Fibroblast of lung (primary cell): ENCODE results near the gene UNC13C. TPM values are rescaled to one million over a fixed set of nuclear protein-coding genes. Genes with fewer than 3 reads are reported as not detected.
"Not testable (repeated sequence)": the region's sequence is repeated elsewhere in the genome, so short reads cannot be mapped to it uniquely, and the experiment has no call there.

ENCODE experiments used
- DNase-seq, 2 donors: peaks; one replicate each; pipeline versions ENCODE4 v3.0.0 to v3.0.0-alpha.2; 2010; ENCODE audit warnings: low read depth in 2 of 2
- H2AFZ ChIP-seq: 2 replicates; pipeline ENCODE4 v1.5.1; 2012; ENCODE audit warnings: low read length, control low read depth, inconsistent platforms
- H3K27ac ChIP-seq: 2 replicates; pipeline ENCODE4 v1.5.1; 2011; ENCODE audit warnings: low read length, control low read depth; ENCODE audit not compliant: insufficient read depth
- H3K27me3 ChIP-seq: 2 replicates; pipeline ENCODE4 v1.5.1; 2011; ENCODE audit warnings: mild to moderate bottlenecking, low read length; ENCODE audit not compliant: control insufficient read depth, insufficient read depth
- H3K36me3 ChIP-seq: 2 replicates; pipeline ENCODE4 v1.5.1; 2011; ENCODE audit warnings: low read length; ENCODE audit not compliant: control insufficient read depth, insufficient read depth
- H3K4me1 ChIP-seq: 2 replicates; pipeline ENCODE4 v1.5.1; 2011; ENCODE audit warnings: low read length; ENCODE audit not compliant: control insufficient read depth, insufficient read depth; ENCODE audit errors: extremely low read depth
- H3K4me2 ChIP-seq: 2 replicates; pipeline ENCODE4 v1.5.1; 2011; ENCODE audit warnings: low read length, control low read depth; ENCODE audit not compliant: insufficient read depth; ENCODE audit errors: extremely low read depth
- H3K4me3 ChIP-seq, 4 experiments: fragments of 200-600 bp in 1 of 4; sonication (generic) in 1 of 4; replicated peaks in 1 of 4; 2 replicates each; pipeline ENCODE4 v1.5.1; 2011 to 2016; ENCODE audit warnings: low read length in 4 of 4, low read depth in 3 of 4, mild to moderate bottlenecking in 3 of 4, control low read depth in 2 of 4, inconsistent platforms in 1 of 4, mixed read lengths in 1 of 4; ENCODE audit not compliant: insufficient read depth in 1 of 4; ENCODE audit errors: control extremely low read depth in 1 of 4
- H3K79me2 ChIP-seq: 2 replicates; pipeline ENCODE4 v1.5.1; 2012; ENCODE audit warnings: mild to moderate bottlenecking, low read length, inconsistent platforms; ENCODE audit not compliant: control insufficient read depth, insufficient read depth
- H3K9ac ChIP-seq: 2 replicates; pipeline ENCODE4 v1.5.1; 2011; ENCODE audit warnings: mild to moderate bottlenecking, low read length, control low read depth; ENCODE audit not compliant: insufficient read depth
- H3K9me3 ChIP-seq: 2 replicates; pipeline ENCODE4 v1.5.1; 2012; ENCODE audit warnings: low read depth, low read length; ENCODE audit not compliant: control insufficient read depth, insufficient read depth
- H4K20me1 ChIP-seq: 2 replicates; pipeline ENCODE4 v1.5.1; 2011; ENCODE audit warnings: low read length; ENCODE audit not compliant: control insufficient read depth, insufficient read depth; ENCODE audit errors: extremely low read depth
- EZH2 ChIP-seq: IDR thresholded peaks from 2 replicates; pipeline ENCODE4 v1.5.1; 2012; ENCODE audit warnings: low read length, control low read depth, mild to moderate bottlenecking; ENCODE audit errors: missing control alignments
- polyA minus RNA-seq: library from RNA; depleted of rRNA, polyadenylated mRNA; stranded (reverse); fragments of >200 nt; gene quantifications from 2 replicates; pipeline ENCODE4 v1.2.3, GENCODE V29; 2011; ENCODE audit warnings: low replicate concordance
- polyA plus RNA-seq, 2 donors: library from polyadenylated mRNA; depleted of rRNA in 1 of 2; stranded (reverse) in 1 of 2; unstranded in 1 of 2; fragments of >200 nt; gene quantifications; 2 replicates each; pipeline ENCODE4 v1.2.1, GENCODE V29; 2011 to 2012; ENCODE audit warnings: missing spikeins in 1 of 2
- total RNA-seq: library from RNA; depleted of rRNA; stranded (reverse); fragments of >200 nt; gene quantifications from 2 replicates; pipeline ENCODE4 v1.2.1, GENCODE V29; 2014
- TF ChIP-seq, protein P1 (sequence below), 2 donors: IDR thresholded peaks in 1 of 2; conservative IDR thresholded peaks in 1 of 2; 1 replicate in 1 of 2; 2 replicates in 1 of 2; pipeline ENCODE4 v1.5.1; 2011 to 2012; ENCODE audit warnings: low read length in 2 of 2, control low read depth in 1 of 2, inconsistent platforms in 1 of 2, low read depth in 1 of 2, mild to moderate bottlenecking in 1 of 2

Gene UNC13C
- total RNA-seq (not detected in 2 replicates), polyA plus RNA-seq (not detected in 2 replicates), polyA minus RNA-seq (not detected in 2 replicates)
- not detected in 2 replicates for polyA plus RNA-seq (2012)

DNA sequence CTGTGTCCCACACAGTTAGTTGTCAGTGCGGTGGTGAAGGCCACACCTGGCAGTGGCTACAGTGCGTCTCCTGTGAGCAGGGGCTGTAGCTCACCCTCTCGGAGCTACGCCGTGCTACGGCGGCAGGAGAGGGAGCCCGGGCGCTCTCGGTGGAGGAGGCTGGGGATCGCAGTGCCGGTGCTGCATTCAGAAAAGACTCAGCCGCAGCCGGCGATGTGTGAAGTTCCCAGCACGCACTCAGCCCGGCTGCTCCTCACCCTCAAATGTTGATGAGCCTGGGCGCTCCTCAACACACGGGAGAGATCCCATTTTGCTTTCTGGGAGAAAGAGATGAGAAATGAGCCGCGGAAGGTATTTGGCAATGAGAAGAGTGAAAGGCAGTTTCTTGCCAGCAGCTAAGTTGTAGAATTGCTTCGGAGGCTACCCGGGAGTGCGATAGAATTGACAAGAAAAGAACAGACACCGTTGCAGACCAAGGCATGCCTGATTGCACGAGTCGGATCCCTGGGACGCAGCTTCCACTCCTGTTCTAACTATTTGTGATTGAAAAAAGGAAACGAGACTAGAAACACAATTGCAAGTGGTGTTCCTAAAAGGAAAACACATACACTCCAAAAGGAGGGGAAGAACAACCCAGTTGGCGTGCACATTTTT, at the start of gene UNC13C:
TSS of gene UNC13C (plus strand) at position 189 of the 654 bp plus-strand sequence. CDS start 34,463 bp downstream, outside the sequence.
- peak within 1 kb of the TSS; percentile 5 for H3K4me2 ChIP-seq
- no peaks in the 10 kb centered on the region for H3K36me3 ChIP-seq
- no peaks in the 10 kb centered on the region for H3K4me1 ChIP-seq
- H3K4me3 ChIP-seq, result peak within 1 kb of the TSS in 1 of 4 experiments; percentile 61
- TF ChIP-seq, protein P1, sequence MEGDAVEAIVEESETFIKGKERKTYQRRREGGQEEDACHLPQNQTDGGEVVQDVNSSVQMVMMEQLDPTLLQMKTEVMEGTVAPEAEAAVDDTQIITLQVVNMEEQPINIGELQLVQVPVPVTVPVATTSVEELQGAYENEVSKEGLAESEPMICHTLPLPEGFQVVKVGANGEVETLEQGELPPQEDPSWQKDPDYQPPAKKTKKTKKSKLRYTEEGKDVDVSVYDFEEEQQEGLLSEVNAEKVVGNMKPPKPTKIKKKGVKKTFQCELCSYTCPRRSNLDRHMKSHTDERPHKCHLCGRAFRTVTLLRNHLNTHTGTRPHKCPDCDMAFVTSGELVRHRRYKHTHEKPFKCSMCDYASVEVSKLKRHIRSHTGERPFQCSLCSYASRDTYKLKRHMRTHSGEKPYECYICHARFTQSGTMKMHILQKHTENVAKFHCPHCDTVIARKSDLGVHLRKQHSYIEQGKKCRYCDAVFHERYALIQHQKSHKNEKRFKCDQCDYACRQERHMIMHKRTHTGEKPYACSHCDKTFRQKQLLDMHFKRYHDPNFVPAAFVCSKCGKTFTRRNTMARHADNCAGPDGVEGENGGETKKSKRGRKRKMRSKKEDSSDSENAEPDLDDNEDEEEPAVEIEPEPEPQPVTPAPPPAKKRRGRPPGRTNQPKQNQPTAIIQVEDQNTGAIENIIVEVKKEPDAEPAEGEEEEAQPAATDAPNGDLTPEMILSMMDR (conservative IDR thresholded peaks at IDR 0.05 in 1 of 2, IDR thresholded peaks at IDR 0.05 in 1 of 2; ENCODE audit: low read depth in 1 of 2, low read length in 2 of 2), result no peak
- no peak for TF ChIP-seq EZH2
- H2AFZ ChIP-seq, result peak within 1 kb of the TSS; percentile 17
- no peaks in the 10 kb centered on the region for H3K79me2 ChIP-seq
- H4K20me1 ChIP-seq, result no peaks in the 10 kb centered on the region
- H3K9me3 ChIP-seq, result no peaks in the 10 kb centered on the region
- no peaks in the 10 kb centered on the region for H3K27me3 ChIP-seq
- no peak within 1 kb of the TSS for H3K9ac ChIP-seq
- H3K27ac ChIP-seq, result no peak within 1 kb of the TSS
- peak in 1 of 2 donors; percentile 22 for DNase-seq

DNA sequence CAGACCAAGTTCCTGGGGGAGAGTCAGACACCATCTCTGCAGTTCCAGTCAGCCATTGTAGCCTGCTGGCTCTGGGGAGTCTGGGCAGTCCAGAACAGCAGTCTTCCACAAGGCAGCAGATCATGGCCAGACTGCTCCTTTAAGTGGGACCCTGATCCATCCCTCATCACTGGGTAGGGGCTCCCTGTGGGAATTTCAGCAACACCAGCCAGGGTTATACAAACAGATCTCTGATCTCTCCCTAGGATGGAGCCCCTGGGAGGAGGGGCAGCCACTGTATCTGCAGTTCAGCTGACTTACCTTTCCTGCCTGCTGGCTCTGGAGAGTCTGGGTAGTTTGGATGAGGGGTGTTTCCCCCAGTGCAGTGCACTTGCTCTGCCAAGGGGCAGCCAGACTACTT, 42.1 kb upstream of the UNC13C start:
- DNase-seq, result no peak
- H3K27me3 ChIP-seq, result no peaks in the 10 kb centered on the region
- H3K79me2 ChIP-seq, result no peaks in the 10 kb centered on the region
- H3K27ac ChIP-seq, result no peak overlapping the region
- no peaks in the 10 kb centered on the region for H3K4me1 ChIP-seq
- no peaks in the 10 kb centered on the region for H4K20me1 ChIP-seq
- no peaks in the 10 kb centered on the region for H3K36me3 ChIP-seq
- H3K9ac ChIP-seq, result no peak overlapping the region
- no peaks in the 10 kb centered on the region for H3K9me3 ChIP-seq
- no peak overlapping the region for H2AFZ ChIP-seq
- H3K4me3 ChIP-seq, result no peak overlapping the region
- H3K4me2 ChIP-seq, result no peak overlapping the region
- TF ChIP-seq, protein P1 (conservative IDR thresholded peaks at IDR 0.05 in 1 of 2, IDR thresholded peaks at IDR 0.05 in 1 of 2; ENCODE audit: low read depth in 1 of 2, low read length in 2 of 2), result no peak
- TF ChIP-seq EZH2, result no peak

DNA sequence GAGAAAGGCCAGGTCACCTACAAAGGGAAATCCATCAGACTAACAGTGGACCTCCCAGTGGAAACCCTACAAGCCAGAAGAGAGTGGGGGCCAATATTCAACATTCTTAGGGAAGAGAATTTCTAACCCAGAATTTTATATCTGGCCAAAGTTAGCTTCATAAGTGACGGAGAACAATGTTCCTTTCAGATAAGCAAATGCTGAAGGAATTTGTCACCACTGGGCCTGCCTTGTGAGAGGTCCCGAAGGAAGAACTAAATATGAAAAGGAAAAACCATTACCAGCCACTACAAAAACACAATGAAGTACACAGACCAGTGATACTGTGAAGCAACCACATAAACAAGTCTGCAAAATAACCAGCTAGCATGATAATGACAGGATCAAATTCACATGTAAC, 40.6 kb upstream of the UNC13C start:
- not testable (repeated sequence) for H3K27me3 ChIP-seq, H3K4me3 ChIP-seq, H3K27ac ChIP-seq, H3K9ac ChIP-seq, H3K4me1 ChIP-seq, H2AFZ ChIP-seq, H3K79me2 ChIP-seq, H3K36me3 ChIP-seq, H4K20me1 ChIP-seq, DNase-seq, H3K4me2 ChIP-seq, H3K9me3 ChIP-seq
